GM21723 (cell line): ENCODE measurements around the gene KLF9.

Experiments used
- ATAC-seq: cut with Tn5 transposase; IDR thresholded peaks from one replicate; pipeline ENCODE4 v1.9.1; 2021; ENCODE audit warnings: mild to moderate bottlenecking, moderate library complexity; ENCODE audit not compliant: unreplicated experiment

KLF9 gene

GRCh38 chr9:70367305-70367930 lies 47.0 kb downstream of the KLF9 start:
- ATAC-seq = no peak

- ATAC-seq = no peak
These were observed 50.7 kb downstream of the KLF9 start for GRCh38 chr9:70363760-70364159.

- ATAC-seq = no peak
These were observed 51.5 kb downstream of the KLF9 start for GRCh38 chr9:70362952-70363351.

- ATAC-seq = no peak
These were observed 58.7 kb downstream of the KLF9 start for GRCh38 chr9:70355801-70356200.

DNA sequence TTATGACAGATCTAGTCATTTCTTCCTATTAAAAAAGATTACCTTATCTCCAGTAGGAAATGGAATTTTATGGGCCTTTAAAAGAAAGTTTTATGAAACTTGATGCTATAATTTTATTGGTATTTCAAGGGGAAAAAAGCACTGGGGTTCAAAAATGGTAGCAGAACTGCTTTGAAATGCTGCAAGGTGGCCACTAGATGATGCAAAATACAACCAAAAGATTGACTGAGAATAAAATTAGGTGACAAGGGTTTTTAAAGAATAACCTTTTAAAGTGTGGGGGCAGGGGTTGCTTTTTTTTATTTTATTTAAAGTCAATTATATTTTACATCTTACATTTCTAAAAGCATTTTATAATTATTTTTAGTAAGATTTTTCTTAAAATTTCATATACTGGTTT lies 61.7 kb downstream of the KLF9 start:
- no peak for ATAC-seq

DNA sequence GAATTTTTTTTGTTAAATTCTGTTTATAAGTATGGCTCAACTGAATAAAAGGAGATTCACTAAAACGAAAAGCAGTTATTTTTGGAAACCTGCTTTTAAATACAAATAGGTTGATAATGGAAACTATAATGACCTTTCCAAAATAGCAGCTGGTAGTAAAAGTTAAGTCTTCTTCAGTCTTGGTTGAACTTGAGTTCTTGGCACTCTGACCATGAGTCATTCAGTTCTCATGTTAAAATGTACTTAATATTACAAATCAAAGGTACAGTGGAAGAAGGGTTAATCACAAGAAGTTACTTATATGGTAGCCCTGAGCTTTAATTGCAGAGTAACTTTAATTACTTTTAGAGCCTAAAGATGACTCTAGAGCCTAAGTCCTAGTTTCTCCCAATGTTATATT lies 62.1 kb downstream of the KLF9 start:
- ATAC-seq = no peak

DNA sequence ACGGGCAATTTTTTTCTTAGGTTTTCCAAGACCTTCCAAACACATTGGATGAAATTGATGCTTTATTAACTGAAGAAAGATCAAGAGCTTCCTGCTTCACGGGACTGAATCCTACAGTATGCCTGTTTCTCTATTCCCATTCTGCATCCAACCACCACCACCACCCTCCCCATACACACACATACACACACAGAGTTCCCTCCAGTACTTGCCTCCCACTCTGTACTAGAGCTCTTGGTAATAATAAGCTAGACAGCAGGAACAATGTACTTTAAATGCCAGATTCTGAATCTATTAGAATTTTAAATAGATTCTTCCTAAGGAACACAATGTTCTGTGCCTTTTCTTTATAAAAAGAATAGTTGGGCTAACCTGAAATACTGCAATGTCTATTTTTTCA lies 67.4 kb downstream of the KLF9 start:
- no peak for ATAC-seq

GRCh38 chr9:70340572-70340971 lies 73.9 kb downstream of the KLF9 start:
- ATAC-seq = no peak
